Measurements from ENCODE around the gene LRRC72. TPM values are rescaled to one million over a fixed set of nuclear protein-coding genes. Genes with fewer than 3 reads are reported as not detected.
A peak's percentile ranks its signal among the peaks of the same experiment; 100 is the strongest.

The LRRC72 gene
- total and polyA plus RNA-seq, 11 donors, result not detected

- no peak for ATAC-seq
- WGBS, 4 donors, result 83 to 88% (median 87%) methylated on average over 1 of the region's 1 CpG
- intact Hi-C loops (cut with DNase I), result no loop called here
These were observed 24.0 kb downstream of the LRRC72 start for GRCh38 chr7:16550671-16551070.

GRCh38 chr7:16554518-16555236 is 28.1 kb downstream of the LRRC72 start:
- H3K27ac ChIP-seq, result peak overlapping the region in 10 of 12 donors; percentile 27 to 74 (median 55)

More at GRCh38 chr7:16550671-16551070, 24.0 kb downstream of the LRRC72 start:
- TF ChIP-seq POLR2A (IDR thresholded peaks at IDR 0.05) (no peak), CTCF (IDR thresholded peaks at IDR 0.05) (no peak)
- Histone ChIP-seq H3K9me3 (no peaks in the 10 kb centered on the region), H3K4me3 (no peak overlapping the region), H3K4me1 (peaks cover 0 to 3% (median 0%) of the 10 kb centered on the region in 12 donors), H3K36me3 (no peaks in the 10 kb centered on the region), H3K27me3 (no peaks in the 10 kb centered on the region), H3K27ac (no peak overlapping the region)
- DNase-seq, result no peak

GRCh38 chr7:16556359-16556758 is 29.7 kb downstream of the LRRC72 start:
- H3K27ac ChIP-seq, result no peak overlapping the region
- DNase-seq (no peak), ATAC-seq (peak in 1 of 4 donors; percentile 49)
- H3K27me3 ChIP-seq, result no peaks in the 10 kb centered on the region
- WGBS, 4 donors, result 73 to 91% (median 85%) methylated on average over 2 of the region's 2 CpGs
- no peak overlapping the region for H3K4me3 ChIP-seq
- TF ChIP-seq POLR2A (IDR thresholded peaks at IDR 0.05) (no peak), CTCF (IDR thresholded peaks at IDR 0.05) (no peak)
- no peaks in the 10 kb centered on the region for H3K36me3 ChIP-seq
- peaks cover 0 to 8% (median 0%) of the 10 kb centered on the region in 12 donors for H3K4me1 ChIP-seq
- H3K9me3 ChIP-seq, result no peaks in the 10 kb centered on the region
- intact Hi-C loops (cut with DNase I), result no loop called here

More at GRCh38 chr7:16554518-16555236, 28.1 kb downstream of the LRRC72 start:
- H3K27me3 ChIP-seq, result no peaks in the 10 kb centered on the region
- no peaks in the 10 kb centered on the region for H3K36me3 ChIP-seq
- TF ChIP-seq POLR2A (IDR thresholded peaks at IDR 0.05) (no peak), CTCF (IDR thresholded peaks at IDR 0.05) (no peak)
- intact Hi-C loops (cut with DNase I), result no loop called here
- DNase-seq, result peak in 3 of 5 donors; percentile 34 to 62 (median 57)
- 41 to 48% (median 45%) methylated on average over 10 of the region's 10 CpGs for WGBS, 4 donors
- ATAC-seq, result peak; percentile 86 to 97 (median 96)
- H3K4me1 ChIP-seq, result peaks cover 0 to 8% (median 0%) of the 10 kb centered on the region in 12 donors
- no peaks in the 10 kb centered on the region for H3K9me3 ChIP-seq
- peak overlapping the region in 2 of 12 donors; percentile 11 to 24 for H3K4me3 ChIP-seq

GRCh38 chr7:16558761-16559302 is 32.2 kb downstream of the LRRC72 start:
- no peaks in the 10 kb centered on the region for H3K9me3 ChIP-seq
- no peaks in the 10 kb centered on the region for H3K27me3 ChIP-seq
- intact Hi-C loops (cut with DNase I), result no loop called here
- DNase-seq, result no peak
- 93 to 94% (median 94%) methylated on average over 4 of the region's 4 CpGs for WGBS, 4 donors
- no peak overlapping the region for H3K27ac ChIP-seq
- no peak for ATAC-seq
- TF ChIP-seq CTCF (IDR thresholded peaks at IDR 0.05) (no peak), POLR2A (IDR thresholded peaks at IDR 0.05) (no peak)
- H3K4me1 ChIP-seq, result peaks cover 0 to 8% (median 0%) of the 10 kb centered on the region in 12 donors
- no peaks in the 10 kb centered on the region for H3K36me3 ChIP-seq
- H3K4me3 ChIP-seq, result no peak overlapping the region
